A549 (cell line): ENCODE data around the gene TUSC2.

ENCODE experiments used
- BHLHE40 ChIP-seq: IDR thresholded peaks from 2 replicates; pipeline ENCODE4 v1.6.1; 2012; ENCODE audit warnings: low read depth, low read length, inconsistent platforms
- CTCF ChIP-seq: fragments of >200 bp; sonication (Bioruptor Twin); formaldehyde crosslinking; IDR thresholded peaks from 3 replicates; pipeline ENCODE4 v1.5.1; 2016
- EP300 ChIP-seq, 2 experiments: fragments of >200 bp; sonication (Bioruptor Twin); formaldehyde crosslinking; IDR thresholded peaks; 2 replicates in 1 of 2; 3 replicates in 1 of 2; pipeline ENCODE4 v1.6.1; 2016 to 2017
- GATA3 ChIP-seq: IDR thresholded peaks from 2 replicates; pipeline ENCODE4 v1.6.1; 2012; ENCODE audit warnings: borderline replicate concordance
- KDM5A ChIP-seq: fragments of 200-600 bp; sonication (generic); IDR thresholded peaks from 2 replicates; pipeline ENCODE4 v1.6.1; 2016; ENCODE audit warnings: antibody characterized with exemption, mild to moderate bottlenecking
- RFX5 ChIP-seq: fragments of 450-650 bp; IDR thresholded peaks from 2 replicates; pipeline ENCODE4 v1.7.1; 2014; ENCODE audit warnings: antibody characterized with exemption, mild to moderate bottlenecking, moderate library complexity

GRCh38 chr3:50358355-50358910, 30.4 kb upstream of the TUSC2 start:
- TF ChIP-seq EP300 (IDR thresholded peaks at IDR 0.05) (no peak), CTCF (no peak), KDM5A (no peak), GATA3 (no peak), BHLHE40 (no peak), RFX5 (no peak)
